H1 (cell line): Measurements from ENCODE around the gene RAD51B. TPM values are rescaled to one million over a fixed set of nuclear protein-coding genes. Genes with fewer than 3 reads are reported as not detected.

Experiments used
- CTCF ChIA-PET: fragments of 300-600 bp; sonication (Branson Sonifier 250); formaldehyde crosslinking; loops from one replicate; lab custom pipeline; 2021; ENCODE audit not compliant: partially characterized antibody; lab: Charles Lee
- POLR2A ChIA-PET: fragments of 300-600 bp; sonication (Branson Sonifier 250); formaldehyde crosslinking; loops from one replicate; lab custom pipeline; 2021; ENCODE audit warnings: inconsistent platforms; ENCODE audit not compliant: partially characterized antibody; lab: Charles Lee
- DNase-seq, 2 experiments: peaks; one replicate each; pipeline versions ENCODE4 v3.0.0 to v3.0.0-alpha.2; 2010 to 2022; ENCODE audit warnings: low spot score in 2 of 2, low read depth in 1 of 2, mixed read lengths in 1 of 2
- FAIRE-seq: peaks from 2 replicates; lab custom pipeline; 2011; peaks lifted over from hg19 to GRCh38; lab: Jason Lieb, UNC
- H2AFZ ChIP-seq: 2 replicates; pipeline ENCODE4 v1.8.1; 2012; ENCODE audit warnings: low read length, inconsistent platforms
- H2AK5ac ChIP-seq: 2 replicates; pipeline ENCODE4 v1.6.1; 2013; ENCODE audit warnings: low read depth, low read length
- H2BK120ac ChIP-seq: replicated peaks from 2 replicates; pipeline ENCODE3; 2013; ENCODE audit warnings: low read depth, low read length, inconsistent platforms
- H2BK12ac ChIP-seq: 2 replicates; pipeline ENCODE4 v1.6.1; 2013; ENCODE audit warnings: low read depth, low read length
- H2BK15ac ChIP-seq: 2 replicates; pipeline ENCODE4 v1.6.1; 2013; ENCODE audit warnings: low read length
- H2BK20ac ChIP-seq: 2 replicates; pipeline ENCODE4 v1.6.1; 2013; ENCODE audit warnings: low read length
- H2BK5ac ChIP-seq: 2 replicates; pipeline ENCODE4 v1.6.1; 2013; ENCODE audit warnings: low read depth, low read length
- H3K14ac ChIP-seq: 2 replicates; pipeline ENCODE4 v1.6.1; 2013; ENCODE audit warnings: inconsistent platforms; ENCODE audit not compliant: insufficient read length
- H3K18ac ChIP-seq: 2 replicates; pipeline ENCODE4 v1.6.1; 2013; ENCODE audit warnings: low read length; ENCODE audit errors: extremely low read depth
- H3K23ac ChIP-seq: 2 replicates; pipeline ENCODE4 v1.6.1; 2013; ENCODE audit warnings: inconsistent platforms; ENCODE audit not compliant: insufficient read length
- H3K23me2 ChIP-seq: 2 replicates; pipeline ENCODE4 v1.6.1; 2013; ENCODE audit warnings: low read depth, low read length
- H3K27ac ChIP-seq: 2 replicates; pipeline ENCODE4 v1.6.1; 2011; ENCODE audit warnings: low read depth, low read length, inconsistent platforms
- H3K27me3 ChIP-seq, 4 experiments: replicated peaks in 1 of 4; 1 replicate in 1 of 4; 2 replicates in 3 of 4; pipeline versions ENCODE4 v1.6.1 to v1.8.1; 2011 to 2013; ENCODE audit warnings: low read length in 3 of 4, mild to moderate bottlenecking in 3 of 4, inconsistent platforms in 2 of 4, mixed read lengths in 2 of 4, moderate library complexity in 1 of 4; ENCODE audit not compliant: control insufficient read depth in 3 of 4, insufficient read depth in 3 of 4; ENCODE audit errors: extremely low read depth in 1 of 4
- H3K36me3 ChIP-seq, 4 experiments: 2 replicates each; pipeline versions ENCODE4 v1.6.1 to v1.8.1; 2011 to 2013; ENCODE audit warnings: mild to moderate bottlenecking in 4 of 4, low read length in 3 of 4, moderate library complexity in 2 of 4, control low read depth in 1 of 4, inconsistent platforms in 1 of 4; ENCODE audit not compliant: insufficient read depth in 4 of 4, control insufficient read depth in 2 of 4
- H3K4ac ChIP-seq: replicated peaks from 2 replicates; pipeline ENCODE3; 2013; ENCODE audit warnings: low read length, low read depth, mixed read lengths, inconsistent platforms; ENCODE audit not compliant: insufficient read length
- H3K4me1 ChIP-seq, 4 experiments: replicated peaks in 1 of 4; 1 replicate in 1 of 4; 2 replicates in 3 of 4; pipeline versions ENCODE4 v1.6.1 to v1.8.1; 2011 to 2013; ENCODE audit warnings: low read length in 3 of 4, inconsistent platforms in 2 of 4, mixed read lengths in 1 of 4; ENCODE audit not compliant: insufficient read depth in 4 of 4, control insufficient read depth in 3 of 4
- H3K4me2 ChIP-seq, 2 experiments: 2 replicates each; pipeline versions ENCODE4 v1.6.1 to v1.8.1; 2011 to 2013; ENCODE audit warnings: low read depth in 2 of 2, low read length in 2 of 2, control low read depth in 1 of 2, inconsistent platforms in 1 of 2, mild to moderate bottlenecking in 1 of 2; ENCODE audit not compliant: insufficient read depth in 1 of 2
- H3K4me3 ChIP-seq, 4 experiments: fragments of 200-600, 300-600 bp in 1 of 4; sonication (generic), shearing (Covaris generic), sonication (Bioruptor Twin) in 1 of 4; 2 replicates each; pipeline versions ENCODE4 v1.5.1 to v1.8.1; 2011 to 2016; ENCODE audit warnings: low read length in 4 of 4, low read depth in 3 of 4, control low read depth in 2 of 4, inconsistent platforms in 2 of 4, mild to moderate bottlenecking in 2 of 4, mixed read lengths in 1 of 4, moderate library complexity in 1 of 4; ENCODE audit not compliant: insufficient read depth in 2 of 4; ENCODE audit errors: extremely low read depth in 1 of 4
- H3K56ac ChIP-seq: replicated peaks from 2 replicates; pipeline ENCODE3; 2013; ENCODE audit warnings: low read depth, mild to moderate bottlenecking, mixed read lengths, low read length, inconsistent platforms; ENCODE audit not compliant: insufficient read length
- H3K79me1 ChIP-seq: 2 replicates; pipeline ENCODE4 v1.6.1; 2013; ENCODE audit warnings: low read depth, low read length, control low read depth
- H3K79me2 ChIP-seq, 2 experiments: 2 replicates each; pipeline versions ENCODE4 v1.6.1 to v1.8.1; 2012 to 2013; ENCODE audit warnings: low read length in 2 of 2, mild to moderate bottlenecking in 2 of 2, inconsistent platforms in 1 of 2; ENCODE audit not compliant: insufficient read depth in 2 of 2, control insufficient read depth in 1 of 2
- H3K9ac ChIP-seq, 4 experiments: replicated peaks in 1 of 4; 1 replicate in 1 of 4; 2 replicates in 3 of 4; pipeline versions ENCODE4 v1.6.1 to v1.8.1; 2011 to 2013; ENCODE audit warnings: low read depth in 3 of 4, low read length in 3 of 4, control low read depth in 2 of 4, mild to moderate bottlenecking in 2 of 4, moderate library complexity in 2 of 4, inconsistent platforms in 1 of 4; ENCODE audit errors: extremely low read depth in 1 of 4
- H3K9me3 ChIP-seq, 2 experiments: 2 replicates each; pipeline versions ENCODE4 v1.6.1 to v1.8.1; 2012 to 2013; ENCODE audit warnings: mild to moderate bottlenecking in 2 of 2, moderate library complexity in 2 of 2, control low read depth in 1 of 2, inconsistent platforms in 1 of 2, low read depth in 1 of 2, low read length in 1 of 2, mixed read lengths in 1 of 2; ENCODE audit not compliant: insufficient read depth in 2 of 2
- H4K20me1 ChIP-seq, 2 experiments: replicated peaks in 1 of 2; 2 replicates each; pipeline versions ENCODE3 to v1.8.1; 2011 to 2013; ENCODE audit warnings: inconsistent platforms in 2 of 2, low read length in 2 of 2, mild to moderate bottlenecking in 1 of 2; ENCODE audit not compliant: insufficient read depth in 2 of 2, control insufficient read depth in 1 of 2
- H4K5ac ChIP-seq: 2 replicates; pipeline ENCODE4 v1.6.1; 2013; ENCODE audit warnings: low read length, low read depth, mixed read lengths, inconsistent platforms; ENCODE audit not compliant: insufficient read length
- H4K8ac ChIP-seq: 2 replicates; pipeline ENCODE4 v1.8.0; 2013; ENCODE audit warnings: mild to moderate bottlenecking, moderate library complexity, low read length, inconsistent platforms; ENCODE audit not compliant: insufficient read depth; ENCODE audit errors: extremely low read depth
- H4K91ac ChIP-seq: replicated peaks from 2 replicates; pipeline ENCODE3; 2013; ENCODE audit warnings: low read length, mixed read lengths, inconsistent platforms; ENCODE audit not compliant: insufficient read length
- CBX5 ChIP-seq: fragments of 300-800, 300-1000 bp; sonication (generic); IDR thresholded peaks from 2 replicates; pipeline ENCODE4 v1.7.1; 2016; ENCODE audit warnings: antibody characterized with exemption, low read length, low read depth
- SIRT6 ChIP-seq: IDR thresholded peaks from one replicate; pipeline ENCODE4 v1.7.1; 2012; ENCODE audit warnings: low read length, inconsistent platforms
- SP4 ChIP-seq: IDR thresholded peaks from 2 replicates; pipeline ENCODE4 v1.6.1; 2012; ENCODE audit warnings: low read length, inconsistent platforms
- WGBS, 2 experiments: shearing (Covaris generic) in 1 of 2; methylation state at CpG; one replicate each; pipeline versions ENCODE4 v1.1.6 to v1.1.7; 2013 to 2015; ENCODE audit warnings: low lambda C conversion rate in 2 of 2, mixed read lengths in 2 of 2, inconsistent platforms in 1 of 2, low coverage in 1 of 2, missing lambda C conversion rate in 1 of 2; ENCODE audit not compliant: insufficient replicate concordance in 2 of 2, insufficient coverage in 1 of 2, insufficient read length in 1 of 2; ENCODE audit errors: extremely low coverage in 1 of 2, missing lambda C conversion rate in 1 of 2; 5-methylcytosine and 5-hydroxymethylcytosine counted together
- polyA plus RNA-seq, 7 experiments: library from polyadenylated mRNA; depleted of rRNA in 3 of 7; stranded (reverse) in 5 of 7; unstranded in 2 of 7; fragments of >200 nt in 5 of 7; fragments of 200-250 nt in 2 of 7; gene quantifications; 1 replicate in 5 of 7; 2 replicates in 1 of 7; 4 replicates in 1 of 7; pipeline versions ENCODE4 v1.2.1 to v1.2.3, GENCODE V29; 2011 to 2013; ENCODE audit warnings: missing spikeins in 2 of 7, mixed read lengths in 2 of 7
- total RNA-seq: library from RNA; stranded (reverse); fragmentation: NEBNext Ultra II Directional; extraction: Animal tissue kit (Norgen Biotek cat#: 25700); gene quantifications from 2 replicates; pipeline ENCODE4 v1.2.1, GENCODE V29; 2021

RAD51B gene
- total and polyA plus RNA-seq, 2 of the 8 experiments (the other 6 are each of a cell fraction or from before 2014, with no cell fraction given), result 3.9 to 14.9 TPM

GRCh38 chr14:68486809-68487208 is 667.2 kb downstream of the RAD51B start:
- no peak overlapping the region for H2BK5ac ChIP-seq
- peak overlapping the region; percentile 49; the same call in 1 of the 2 replicates for H2BK20ac ChIP-seq
- no peak overlapping the region for H2BK12ac ChIP-seq
- no peak overlapping the region for H2BK15ac ChIP-seq
- no peak overlapping the region for H4K8ac ChIP-seq
- DNase-seq (no peak), FAIRE-seq (no peak)
- no peaks in the 10 kb centered on the region for H3K36me3 ChIP-seq
- H3K14ac ChIP-seq, result no peak overlapping the region
- no peaks in the 10 kb centered on the region for H3K4me1 ChIP-seq
- H3K27me3 ChIP-seq, result no peaks in the 10 kb centered on the region
- no peak overlapping the region for H3K18ac ChIP-seq
- ChIA-PET CTCF (no interaction called here), POLR2A (no interaction called here)
- H3K23me2 ChIP-seq, result no peaks in the 10 kb centered on the region; the same call in 1 of the 2 replicates
- no peak for TF ChIP-seq SIRT6
- no peak for TF ChIP-seq CBX5
- no peak for TF ChIP-seq SP4
- H3K79me1 ChIP-seq, result no peaks in the 10 kb centered on the region
- H2BK120ac ChIP-seq, result no peak overlapping the region
- no peaks in the 10 kb centered on the region for H3K79me2 ChIP-seq
- 92% methylated on average over 6 of the region's 6 CpGs; no CpG with 5 or more reads in 1 of the 2 experiments for WGBS, 2 experiments
- no peak overlapping the region for H2AK5ac ChIP-seq
- H3K9me3 ChIP-seq, result no peaks in the 10 kb centered on the region
- H4K20me1 ChIP-seq, result no peaks in the 10 kb centered on the region
- H4K91ac ChIP-seq, result no peak overlapping the region
- no peak overlapping the region for H3K4me2 ChIP-seq
- no peak overlapping the region for H3K4me3 ChIP-seq
- H3K23ac ChIP-seq, result no peak overlapping the region
- H3K56ac ChIP-seq, result no peak overlapping the region
- H3K27ac ChIP-seq, result no peak overlapping the region
- no peak overlapping the region for H3K4ac ChIP-seq
- no peak overlapping the region for H2AFZ ChIP-seq
- no peak overlapping the region for H4K5ac ChIP-seq
- H3K9ac ChIP-seq, result no peak overlapping the region
